Head of caudate nucleus (tissue), 42 donors: ENCODE measurements around the gene CNPY3.
A peak's percentile ranks its signal among the peaks of the same experiment; 100 is the strongest.

Source experiments
- DNase-seq, 42 donors: peaks; one replicate each; pipeline versions ENCODE4 v3.0.0 to v3.0.0-alpha.2; 2020 to 2021; ENCODE audit warnings: mixed read lengths in 7 of 42
- intact Hi-C: fragments of 100-400 bp; cut with DNase I; formaldehyde crosslinking; loops from one replicate; pipeline ENCODE4 v1.15.0; 2022

The CNPY3 gene

GRCh38 chr6:42970871-42971612 lies 41.8 kb downstream of the CNPY3 start:
- intact Hi-C loops: no loop called here

GRCh38 chr6:42971746-42972327 lies 42.6 kb downstream of the CNPY3 start:
- intact Hi-C loops: no loop called here
- peak in 2 of 42 donors; percentile 9 to 25 for DNase-seq

More at GRCh38 chr6:42970871-42971612, 41.8 kb downstream of the CNPY3 start:
- DNase-seq: peak in 13 of 42 donors; percentile 15 to 70 (median 41)

- intact Hi-C loops: no loop called here
Observed at GRCh38 chr6:42973926-42974325, 44.6 kb downstream of the CNPY3 start.

GRCh38 chr6:42974919-42975505 lies 45.7 kb downstream of the CNPY3 start:
- DNase-seq: no peak
- intact Hi-C loops: no loop called here

More at GRCh38 chr6:42973926-42974325, 44.6 kb downstream of the CNPY3 start:
- DNase-seq: no peak

GRCh38 chr6:42978487-42978838 lies 49.2 kb downstream of the CNPY3 start:
- intact Hi-C loops: no loop called here
- DNase-seq: peak in 1 of 42 donors; percentile 20

GRCh38 chr6:42978839-42979522 lies 49.7 kb downstream of the CNPY3 start, which contains the start of gene PEX6:
Gene PEX6, minus strand, starts transcription at chr6:42979181. Its CDS starts 31 bp downstream, at chr6:42979150.
- intact Hi-C loops: no loop called here
- peak; percentile 75 to 97 (median 91) for DNase-seq

GRCh38 chr6:42979523-42980177 lies 50.4 kb downstream of the CNPY3 start:
- intact Hi-C loops: no loop called here
- peak in 4 of 42 donors; percentile 15 to 63 (median 28) for DNase-seq

- no peak for DNase-seq
- intact Hi-C loops: no loop called here
Observed at GRCh38 chr6:42981836-42982235, 52.6 kb downstream of the CNPY3 start.

GRCh38 chr6:42984001-42984923 lies 55.0 kb downstream of the CNPY3 start, which contains the start of gene PPP2R5D:
Gene PPP2R5D, plus strand, starts transcription at chr6:42984570. Its CDS starts 108 bp downstream, at chr6:42984678.
- intact Hi-C loops: loop anchor here (2.0 kb wide), 1 partner anchor 31 kb away; the partner anchor contains the start of gene KLHDC3

GRCh38 chr6:42984924-42985475 lies 55.7 kb downstream of the CNPY3 start:
- no peak for DNase-seq
- intact Hi-C loops: loop anchor here (2.0 kb wide), 1 partner anchor 30 kb away; the partner anchor contains the start of gene KLHDC3

More at GRCh38 chr6:42984001-42984923, 55.0 kb downstream of the CNPY3 start, which contains the start of gene PPP2R5D:
- DNase-seq: peak; percentile 91 to 100 (median 99)

- intact Hi-C loops: no loop called here
- DNase-seq: peak in 14 of 42 donors; percentile 21 to 74 (median 40)
Observed at GRCh38 chr6:42987533-42988451, 58.5 kb downstream of the CNPY3 start.

- DNase-seq: no peak
- intact Hi-C loops: no loop called here
Observed at GRCh38 chr6:42988486-42989020, 59.3 kb downstream of the CNPY3 start.
